D721Med (cell line): Measurements from ENCODE around the gene LUM.
A peak's percentile ranks its signal among the peaks of the same experiment; 100 is the strongest.

Source experiments
- DNase-seq: peaks from one replicate; pipeline ENCODE4 v3.0.0; 2011; ENCODE audit warnings: low spot score; ENCODE audit not compliant: insufficient read length
- FAIRE-seq: peaks from 2 replicates; lab custom pipeline; 2011; peaks lifted over from hg19 to GRCh38; lab: Jason Lieb, UNC
- CTCF ChIP-seq: IDR thresholded peaks from 2 replicates; pipeline ENCODE4 v1.5.1; 2012; ENCODE audit warnings: mild to moderate bottlenecking, control low read depth; ENCODE audit not compliant: insufficient read depth; ENCODE audit errors: missing control alignments

The LUM gene

GRCh38 chr12:91140026-91140931, 29.0 kb upstream of the LUM start:
- DNase-seq (no peak), FAIRE-seq (no peak)
- TF ChIP-seq CTCF: no peak

GRCh38 chr12:91139286-91139685, 28.0 kb upstream of the LUM start:
- no peak for TF ChIP-seq CTCF
- no peak for DNase-seq
- FAIRE-seq: peak; percentile 67

GRCh38 chr12:91138337-91138920, 27.1 kb upstream of the LUM start:
- no peak for TF ChIP-seq CTCF
- DNase-seq (no peak), FAIRE-seq (peak; percentile 25)

- no peak for FAIRE-seq
- no peak for DNase-seq
- no peak for TF ChIP-seq CTCF
Measured at GRCh38 chr12:91133871-91134270, 22.6 kb upstream of the LUM start.

GRCh38 chr12:91129662-91130362, 18.5 kb upstream of the LUM start:
- FAIRE-seq (no peak), DNase-seq (no peak)
- no peak for TF ChIP-seq CTCF

GRCh38 chr12:91127751-91128150, 16.5 kb upstream of the LUM start:
- no peak for DNase-seq
- FAIRE-seq: no peak
- TF ChIP-seq CTCF: no peak
